ENCODE data around the gene HDAC6.

The HDAC6 gene

GRCh38 chrX:48769230-48769629 is 32.6 kb upstream of the HDAC6 start:
- TF ChIP-seq CTCF (IDR thresholded peaks at IDR 0.05; ENCODE audit: low read depth, low read length): no peak
- Histone ChIP-seq H3K4me1 (no peaks in the 10 kb centered on the region), H3K27me3 (no peaks in the 10 kb centered on the region), H3K4me3 (ENCODE audit: low read depth, low read length) (no peak overlapping the region), H3K9me3 (no peaks in the 10 kb centered on the region), H3K36me3 (no peaks in the 10 kb centered on the region)
- DNase-seq: no peak

- Histone ChIP-seq H3K4me1 (no peaks in the 10 kb centered on the region), H3K36me3 (no peaks in the 10 kb centered on the region), H3K27me3 (no peaks in the 10 kb centered on the region), H3K4me3 (ENCODE audit: low read depth, low read length) (no peak overlapping the region), H3K9me3 (no peaks in the 10 kb centered on the region)
- TF ChIP-seq CTCF (IDR thresholded peaks at IDR 0.05; ENCODE audit: low read depth, low read length): no peak
- DNase-seq: no peak
These were observed 31.6 kb upstream of the HDAC6 start for GRCh38 chrX:48770296-48770695.

- H3K36me3 ChIP-seq: no peaks in the 10 kb centered on the region
- no peaks in the 10 kb centered on the region for H3K9me3 ChIP-seq
- H3K27me3 ChIP-seq: no peaks in the 10 kb centered on the region
- no peaks in the 10 kb centered on the region for H3K4me1 ChIP-seq
- TF ChIP-seq CTCF (IDR thresholded peaks at IDR 0.05; ENCODE audit: low read depth, low read length): no peak
- no peak for DNase-seq
- no peak overlapping the region for H3K4me3 ChIP-seq (ENCODE audit: low read depth, low read length)
These were observed 29.3 kb upstream of the HDAC6 start for GRCh38 chrX:48772602-48773001.

GRCh38 chrX:48776818-48777439 is 24.9 kb upstream of the HDAC6 start:
- no peak for DNase-seq
- TF ChIP-seq CTCF (IDR thresholded peaks at IDR 0.05; ENCODE audit: low read depth, low read length): no peak
- H3K4me1 ChIP-seq: no peaks in the 10 kb centered on the region
- no peaks in the 10 kb centered on the region for H3K27me3 ChIP-seq
- no peaks in the 10 kb centered on the region for H3K9me3 ChIP-seq
- no peak overlapping the region for H3K4me3 ChIP-seq (ENCODE audit: low read depth, low read length)
- H3K36me3 ChIP-seq: no peaks in the 10 kb centered on the region

GRCh38 chrX:48779399-48779798 is 22.5 kb upstream of the HDAC6 start:
- Histone ChIP-seq H3K4me3 (ENCODE audit: low read depth, low read length) (no peak overlapping the region), H3K27me3 (no peaks in the 10 kb centered on the region), H3K4me1 (no peaks in the 10 kb centered on the region), H3K36me3 (no peaks in the 10 kb centered on the region), H3K9me3 (no peaks in the 10 kb centered on the region)
- TF ChIP-seq CTCF (IDR thresholded peaks at IDR 0.05; ENCODE audit: low read depth, low read length): no peak
- DNase-seq: no peak

GRCh38 chrX:48781705-48782104 is 20.2 kb upstream of the HDAC6 start:
- Histone ChIP-seq H3K36me3 (no peaks in the 10 kb centered on the region), H3K4me3 (ENCODE audit: low read depth, low read length) (no peak overlapping the region), H3K9me3 (no peaks in the 10 kb centered on the region), H3K4me1 (no peaks in the 10 kb centered on the region), H3K27me3 (no peaks in the 10 kb centered on the region)
- no peak for TF ChIP-seq CTCF (IDR thresholded peaks at IDR 0.05; ENCODE audit: low read depth, low read length)
- DNase-seq: no peak

Data from BE2C (cell line).